IPS-NIHi7 (cell line): ENCODE results near the gene NKAIN2.
"Not testable (repeated sequence)": the region's sequence is repeated elsewhere in the genome, so short reads cannot be mapped to it uniquely, and the experiment has no call there.

Experiments used
- DNase-seq: peaks from one replicate; pipeline ENCODE4 v3.0.0; 2012; ENCODE audit warnings: mixed read lengths; ENCODE audit errors: extremely low spot score

Gene NKAIN2

GRCh38 chr6:124494956-124495664 lies 691.4 kb downstream of the NKAIN2 start:
- no peak for DNase-seq

- DNase-seq, result no peak
Observed at GRCh38 chr6:124495665-124496190, 692.1 kb downstream of the NKAIN2 start.

- no peak for DNase-seq
Observed at GRCh38 chr6:124496334-124496733, 692.7 kb downstream of the NKAIN2 start.

GRCh38 chr6:124512431-124512830 lies 708.8 kb downstream of the NKAIN2 start:
- DNase-seq, result no peak

GRCh38 chr6:124517339-124517738 lies 713.7 kb downstream of the NKAIN2 start:
- DNase-seq, result peak; percentile 22

- DNase-seq, result no peak
Observed at GRCh38 chr6:124520514-124520913, 716.8 kb downstream of the NKAIN2 start.

GRCh38 chr6:124522335-124522734 lies 718.7 kb downstream of the NKAIN2 start:
- no peak for DNase-seq

GRCh38 chr6:124524491-124525200 lies 721.0 kb downstream of the NKAIN2 start:
- no peak for DNase-seq

GRCh38 chr6:124530926-124531325 lies 727.3 kb downstream of the NKAIN2 start:
- no peak for DNase-seq

- no peak for DNase-seq
Observed at GRCh38 chr6:124535299-124535698, 731.6 kb downstream of the NKAIN2 start.

- peak; percentile 11 for DNase-seq
Observed at GRCh38 chr6:124535746-124536145, 732.1 kb downstream of the NKAIN2 start.

GRCh38 chr6:124536157-124536841 lies 732.6 kb downstream of the NKAIN2 start:
- no peak for DNase-seq

GRCh38 chr6:124536842-124537191 lies 733.2 kb downstream of the NKAIN2 start:
- no peak for DNase-seq

GRCh38 chr6:124539096-124539495 lies 735.4 kb downstream of the NKAIN2 start:
- no peak for DNase-seq

GRCh38 chr6:124541573-124541972 lies 737.9 kb downstream of the NKAIN2 start:
- no peak for DNase-seq

- DNase-seq, result no peak
Observed at GRCh38 chr6:124546601-124547000, 742.9 kb downstream of the NKAIN2 start.

- DNase-seq, result no peak
Observed at GRCh38 chr6:124551711-124552233, 748.1 kb downstream of the NKAIN2 start.

GRCh38 chr6:124557873-124558272 lies 754.2 kb downstream of the NKAIN2 start:
- no peak for DNase-seq

- not testable (repeated sequence) for DNase-seq
Observed at GRCh38 chr6:124560078-124560477, 756.4 kb downstream of the NKAIN2 start.

- DNase-seq, result no peak
Observed at GRCh38 chr6:124560873-124561567, 757.4 kb downstream of the NKAIN2 start.

- no peak for DNase-seq
Observed at GRCh38 chr6:124561635-124562130, 758.0 kb downstream of the NKAIN2 start.
